Progenitor cell of endocrine pancreas (in vitro differentiated cells): ENCODE results near the gene KPNA6. TPM values are rescaled to one million over a fixed set of nuclear protein-coding genes. Genes with fewer than 3 reads are reported as not detected.

Experiments used
- DNase-seq: peaks from one replicate; pipeline ENCODE4 v3.0.0; 2021; ENCODE audit warnings: low spot score; ENCODE audit not compliant: unreplicated experiment
- H3K27ac Mint-ChIP-seq: 2 replicates; pipeline ENCODE4 v1.8.0; 2021; ENCODE audit warnings: mild to moderate bottlenecking, moderate library complexity, mixed read lengths
- H3K27me3 Mint-ChIP-seq: 2 replicates; pipeline ENCODE4 v1.8.0; 2021; ENCODE audit warnings: mixed read lengths
- H3K36me3 Mint-ChIP-seq: 2 replicates; pipeline ENCODE4 v1.8.0; 2022; ENCODE audit warnings: mixed read lengths; ENCODE audit not compliant: insufficient read depth
- H3K4me1 Mint-ChIP-seq: 2 replicates; pipeline ENCODE4 v1.8.0; 2021; ENCODE audit warnings: low read depth, mixed read lengths
- H3K4me3 Mint-ChIP-seq: 2 replicates; pipeline ENCODE4 v1.8.0; 2021; ENCODE audit warnings: low read depth, mild to moderate bottlenecking, moderate library complexity, mixed read lengths
- H3K9me3 Mint-ChIP-seq: 2 replicates; pipeline ENCODE4 v1.8.0; 2021; ENCODE audit warnings: low read depth, mixed read lengths
- total RNA-seq: library from RNA; stranded (reverse); gene quantifications from 2 replicates; pipeline ENCODE4 v1.2.1, GENCODE V29; 2021
- TF ChIP-seq, protein P1 (sequence below): fragments of 200-600 bp; sonication (generic); IDR thresholded peaks from one replicate; pipeline ENCODE4 v1.5.0; 2021; ENCODE audit warnings: antibody characterized with exemption, mild to moderate bottlenecking; ENCODE audit not compliant: unreplicated experiment

Gene KPNA6
- total RNA-seq, 1 donor from 2014 or later, result 67.0 TPM

DNA sequence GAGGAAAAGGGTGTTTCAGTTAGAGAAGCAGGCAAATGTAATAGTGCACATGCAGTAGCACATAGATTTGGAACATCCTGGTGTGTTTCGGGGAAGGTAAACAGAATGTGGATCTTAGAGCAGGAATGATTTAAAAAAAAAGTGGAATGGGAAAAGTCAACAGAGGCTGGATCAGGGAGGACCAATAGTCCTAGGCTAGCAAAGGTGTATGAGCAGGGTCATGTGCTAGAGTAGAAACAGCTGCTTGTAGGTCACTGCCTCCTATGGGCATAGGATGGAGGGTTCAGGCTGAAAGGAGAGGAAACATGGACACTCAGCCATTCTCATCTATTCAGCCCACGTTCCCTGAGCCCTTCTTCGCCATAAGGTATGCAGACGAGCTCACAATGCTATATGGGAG is 3.7 kb upstream of the KPNA6 start:
- H3K4me3 Mint-ChIP-seq, result no peak overlapping the region
- H3K4me1 Mint-ChIP-seq, result peaks cover 11% of the 10 kb centered on the region
- DNase-seq, result no peak
- H3K27me3 Mint-ChIP-seq, result no peaks in the 10 kb centered on the region
- TF ChIP-seq, protein P1, sequence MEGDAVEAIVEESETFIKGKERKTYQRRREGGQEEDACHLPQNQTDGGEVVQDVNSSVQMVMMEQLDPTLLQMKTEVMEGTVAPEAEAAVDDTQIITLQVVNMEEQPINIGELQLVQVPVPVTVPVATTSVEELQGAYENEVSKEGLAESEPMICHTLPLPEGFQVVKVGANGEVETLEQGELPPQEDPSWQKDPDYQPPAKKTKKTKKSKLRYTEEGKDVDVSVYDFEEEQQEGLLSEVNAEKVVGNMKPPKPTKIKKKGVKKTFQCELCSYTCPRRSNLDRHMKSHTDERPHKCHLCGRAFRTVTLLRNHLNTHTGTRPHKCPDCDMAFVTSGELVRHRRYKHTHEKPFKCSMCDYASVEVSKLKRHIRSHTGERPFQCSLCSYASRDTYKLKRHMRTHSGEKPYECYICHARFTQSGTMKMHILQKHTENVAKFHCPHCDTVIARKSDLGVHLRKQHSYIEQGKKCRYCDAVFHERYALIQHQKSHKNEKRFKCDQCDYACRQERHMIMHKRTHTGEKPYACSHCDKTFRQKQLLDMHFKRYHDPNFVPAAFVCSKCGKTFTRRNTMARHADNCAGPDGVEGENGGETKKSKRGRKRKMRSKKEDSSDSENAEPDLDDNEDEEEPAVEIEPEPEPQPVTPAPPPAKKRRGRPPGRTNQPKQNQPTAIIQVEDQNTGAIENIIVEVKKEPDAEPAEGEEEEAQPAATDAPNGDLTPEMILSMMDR, result no peak
- peak overlapping the region; percentile 13 for H3K27ac Mint-ChIP-seq
- H3K9me3 Mint-ChIP-seq, result no peaks in the 10 kb centered on the region
- H3K36me3 Mint-ChIP-seq, result peaks cover 3% of the 10 kb centered on the region

DNA sequence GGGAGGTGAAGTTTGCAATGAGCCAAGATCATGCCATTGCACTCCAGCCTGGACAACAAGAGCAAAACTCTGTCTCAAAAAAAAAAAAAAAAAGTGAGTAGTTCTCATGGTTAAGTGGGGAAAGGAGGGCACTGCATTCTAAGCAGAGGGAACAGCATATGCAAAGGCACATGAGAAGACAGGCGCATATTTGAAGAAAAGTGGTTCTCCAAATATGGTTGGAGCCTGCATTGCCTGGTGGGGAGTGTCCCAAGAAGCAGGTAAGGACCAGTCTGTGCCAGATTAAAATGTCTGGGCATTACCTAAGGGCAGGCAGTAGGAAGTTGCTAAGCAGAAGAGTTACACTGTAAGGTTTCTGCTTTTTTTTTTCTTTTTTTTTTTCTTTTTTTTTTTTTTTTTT is 2.5 kb upstream of the KPNA6 start:
- no peak for DNase-seq
- TF ChIP-seq, protein P1, result no peak
- Mint-ChIP-seq H3K36me3 (peaks cover 3% of the 10 kb centered on the region), H3K27me3 (no peaks in the 10 kb centered on the region), H3K4me1 (peaks cover 17% of the 10 kb centered on the region), H3K4me3 (no peak overlapping the region), H3K9me3 (no peaks in the 10 kb centered on the region), H3K27ac (no peak overlapping the region)

DNA sequence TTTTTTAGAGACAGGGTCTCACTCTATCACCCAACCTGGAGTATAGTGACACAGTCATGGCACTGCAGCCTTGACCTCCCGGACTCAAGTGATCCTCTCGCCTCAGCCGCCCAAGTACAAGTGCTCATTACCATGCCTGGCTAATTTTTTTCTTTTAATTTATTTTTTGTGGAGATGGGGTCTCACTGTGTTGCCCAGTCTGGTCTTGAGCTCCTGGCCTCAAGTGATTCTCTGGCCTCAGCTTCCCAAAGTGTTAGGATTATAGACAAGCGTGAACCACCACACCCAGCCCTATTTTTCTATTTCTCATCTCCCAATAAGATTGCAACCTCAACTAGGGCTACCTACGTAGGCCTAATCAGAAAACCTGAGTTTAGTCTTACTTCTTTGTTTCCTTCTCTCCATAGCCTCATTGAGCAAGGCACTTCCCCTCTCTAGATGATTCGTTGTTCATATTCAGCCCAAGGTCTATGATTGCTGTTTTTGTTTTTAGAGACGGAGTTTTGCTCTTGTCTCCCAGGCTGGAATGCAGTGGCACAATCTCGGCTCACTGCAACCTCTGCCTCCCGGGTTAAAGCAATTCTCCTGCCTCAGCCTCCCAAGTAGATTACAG is 1.1 kb upstream of the KPNA6 start:
- TF ChIP-seq, protein P1, result no peak
- Mint-ChIP-seq H3K9me3 (no peaks in the 10 kb centered on the region), H3K4me1 (peaks cover 22% of the 10 kb centered on the region), H3K36me3 (no peaks in the 10 kb centered on the region), H3K4me3 (peak overlapping the region; percentile 61), H3K27ac (peak overlapping the region; percentile 5), H3K27me3 (no peaks in the 10 kb centered on the region)
- no peak for DNase-seq

DNA sequence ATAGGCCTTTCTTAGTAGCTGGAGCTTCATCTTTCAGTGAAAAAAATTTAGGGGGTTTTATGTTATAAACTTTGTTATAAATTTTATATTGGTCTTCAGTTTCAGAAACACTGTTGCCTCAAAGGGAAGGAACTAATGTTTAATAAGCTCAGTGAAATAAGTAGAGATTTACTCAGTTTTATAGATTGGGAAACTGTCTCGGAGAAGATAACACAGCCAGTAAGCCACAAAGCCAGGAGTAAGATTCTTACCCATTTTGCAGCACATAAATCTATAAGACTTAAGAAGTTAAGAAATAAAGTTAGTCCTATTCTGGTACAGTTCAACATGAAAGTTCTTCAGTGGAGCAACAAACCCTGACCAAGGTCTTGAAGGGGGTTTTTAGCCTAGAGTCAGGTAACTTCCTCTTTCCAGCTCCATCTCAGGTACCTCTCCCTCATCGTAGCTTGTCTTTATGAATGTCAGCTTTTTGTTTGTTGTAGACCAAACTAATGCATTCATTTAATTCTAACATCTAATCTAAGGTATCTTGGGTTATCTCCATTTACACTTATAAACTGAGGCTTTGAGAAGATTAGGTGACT is 3.3 kb downstream of the KPNA6 start:
- H3K27me3 Mint-ChIP-seq, result no peaks in the 10 kb centered on the region
- no peak overlapping the region for H3K4me3 Mint-ChIP-seq
- no peak for DNase-seq
- peaks cover 2% of the 10 kb centered on the region for H3K36me3 Mint-ChIP-seq
- no peaks in the 10 kb centered on the region for H3K9me3 Mint-ChIP-seq
- TF ChIP-seq, protein P1, result no peak
- H3K4me1 Mint-ChIP-seq, result peaks cover 19% of the 10 kb centered on the region
- H3K27ac Mint-ChIP-seq, result no peak overlapping the region

DNA sequence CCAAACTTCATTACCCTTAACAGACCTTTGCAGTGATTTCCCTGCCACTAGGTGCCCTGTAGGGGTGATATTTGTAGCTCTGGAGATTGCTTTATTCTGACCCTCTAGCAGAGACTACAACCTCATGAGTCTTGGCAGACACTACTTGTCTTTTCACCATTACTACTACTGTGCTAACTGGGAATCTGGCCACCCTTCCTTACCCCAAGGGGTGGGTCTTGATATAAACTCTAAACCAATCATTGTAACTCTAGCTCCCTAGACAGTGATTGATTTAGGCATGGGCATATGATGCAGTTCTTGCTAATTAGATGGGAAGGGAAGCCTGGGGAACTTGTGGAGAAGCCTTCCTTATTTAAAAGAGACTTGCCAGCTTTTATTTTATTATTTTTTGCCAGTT is 3.9 kb downstream of the KPNA6 start:
- TF ChIP-seq, protein P1, result no peak
- Mint-ChIP-seq H3K27ac (no peak overlapping the region), H3K36me3 (peaks cover 2% of the 10 kb centered on the region), H3K27me3 (no peaks in the 10 kb centered on the region), H3K9me3 (no peaks in the 10 kb centered on the region), H3K4me1 (peaks cover 26% of the 10 kb centered on the region), H3K4me3 (no peak overlapping the region)
- no peak for DNase-seq
